Retinal pigment epithelial cell (primary cell): ENCODE measurements around the gene LRRC3.

Experiments used
- DNase-seq: peaks from one replicate; pipeline ENCODE4 v3.0.0-alpha.2; 2010; ENCODE audit warnings: low read depth
- H3K4me3 ChIP-seq: 2 replicates; pipeline ENCODE4 v1.5.1; 2011; ENCODE audit warnings: mild to moderate bottlenecking, low read length, control low read depth, moderate library complexity
- TF ChIP-seq, protein P1 (sequence below): conservative IDR thresholded peaks from 2 replicates; pipeline ENCODE4 v1.5.1; 2011; ENCODE audit warnings: low read depth, low read length, control low read depth, inconsistent platforms

LRRC3 gene

DNA sequence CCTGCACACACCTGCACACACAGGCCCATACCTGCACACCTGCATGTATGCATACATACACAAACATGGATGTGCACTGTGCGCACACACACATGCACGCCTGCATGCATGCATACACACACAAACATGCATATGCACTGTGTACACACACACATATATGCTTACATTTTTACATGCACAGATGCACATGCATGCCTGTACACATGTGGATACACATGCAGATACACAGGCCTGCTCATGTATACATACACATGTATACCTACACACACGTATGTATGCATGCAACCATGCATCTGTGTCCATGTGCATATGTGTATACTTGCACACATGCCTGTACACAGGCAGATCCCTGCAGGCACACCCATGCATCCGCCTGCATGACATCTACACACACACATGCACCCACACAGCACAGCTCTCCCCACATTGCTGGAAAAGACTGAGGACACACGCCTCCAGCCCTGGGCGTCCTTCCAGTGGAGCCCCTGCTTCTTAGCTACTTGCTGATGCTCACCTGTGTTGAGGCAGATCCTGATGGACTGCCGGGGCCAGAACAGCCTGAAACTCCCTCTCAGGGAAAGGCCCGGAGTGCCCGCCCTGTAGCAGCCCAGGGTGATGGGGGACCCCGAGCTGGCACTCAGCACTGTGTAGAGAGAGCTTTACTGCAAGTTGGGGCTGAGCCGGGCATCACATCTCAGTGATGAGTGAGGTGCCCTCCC lies 56.1 kb downstream of the LRRC3 start:
- no peak overlapping the region for H3K4me3 ChIP-seq
- DNase-seq: no peak
- TF ChIP-seq, protein P1, sequence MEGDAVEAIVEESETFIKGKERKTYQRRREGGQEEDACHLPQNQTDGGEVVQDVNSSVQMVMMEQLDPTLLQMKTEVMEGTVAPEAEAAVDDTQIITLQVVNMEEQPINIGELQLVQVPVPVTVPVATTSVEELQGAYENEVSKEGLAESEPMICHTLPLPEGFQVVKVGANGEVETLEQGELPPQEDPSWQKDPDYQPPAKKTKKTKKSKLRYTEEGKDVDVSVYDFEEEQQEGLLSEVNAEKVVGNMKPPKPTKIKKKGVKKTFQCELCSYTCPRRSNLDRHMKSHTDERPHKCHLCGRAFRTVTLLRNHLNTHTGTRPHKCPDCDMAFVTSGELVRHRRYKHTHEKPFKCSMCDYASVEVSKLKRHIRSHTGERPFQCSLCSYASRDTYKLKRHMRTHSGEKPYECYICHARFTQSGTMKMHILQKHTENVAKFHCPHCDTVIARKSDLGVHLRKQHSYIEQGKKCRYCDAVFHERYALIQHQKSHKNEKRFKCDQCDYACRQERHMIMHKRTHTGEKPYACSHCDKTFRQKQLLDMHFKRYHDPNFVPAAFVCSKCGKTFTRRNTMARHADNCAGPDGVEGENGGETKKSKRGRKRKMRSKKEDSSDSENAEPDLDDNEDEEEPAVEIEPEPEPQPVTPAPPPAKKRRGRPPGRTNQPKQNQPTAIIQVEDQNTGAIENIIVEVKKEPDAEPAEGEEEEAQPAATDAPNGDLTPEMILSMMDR: no peak
